A549 treated with AZD2906 at 1 μM for 4 hours (cell line): ENCODE results near the gene FHOD1. TPM values are rescaled to one million over a fixed set of nuclear protein-coding genes. Genes with fewer than 3 reads are reported as not detected.

Source experiments
- total RNA-seq: library from RNA; stranded (reverse); fragments of 200-300 nt; extraction: Qiagen RNA extraction; gene quantifications from 5 replicates; pipeline ENCODE4 v1.2.3, GENCODE V29; 2022

The FHOD1 gene
- 35.1 to 58.4 TPM (median 51.7 TPM) in 5 replicates for total RNA-seq

DNA sequence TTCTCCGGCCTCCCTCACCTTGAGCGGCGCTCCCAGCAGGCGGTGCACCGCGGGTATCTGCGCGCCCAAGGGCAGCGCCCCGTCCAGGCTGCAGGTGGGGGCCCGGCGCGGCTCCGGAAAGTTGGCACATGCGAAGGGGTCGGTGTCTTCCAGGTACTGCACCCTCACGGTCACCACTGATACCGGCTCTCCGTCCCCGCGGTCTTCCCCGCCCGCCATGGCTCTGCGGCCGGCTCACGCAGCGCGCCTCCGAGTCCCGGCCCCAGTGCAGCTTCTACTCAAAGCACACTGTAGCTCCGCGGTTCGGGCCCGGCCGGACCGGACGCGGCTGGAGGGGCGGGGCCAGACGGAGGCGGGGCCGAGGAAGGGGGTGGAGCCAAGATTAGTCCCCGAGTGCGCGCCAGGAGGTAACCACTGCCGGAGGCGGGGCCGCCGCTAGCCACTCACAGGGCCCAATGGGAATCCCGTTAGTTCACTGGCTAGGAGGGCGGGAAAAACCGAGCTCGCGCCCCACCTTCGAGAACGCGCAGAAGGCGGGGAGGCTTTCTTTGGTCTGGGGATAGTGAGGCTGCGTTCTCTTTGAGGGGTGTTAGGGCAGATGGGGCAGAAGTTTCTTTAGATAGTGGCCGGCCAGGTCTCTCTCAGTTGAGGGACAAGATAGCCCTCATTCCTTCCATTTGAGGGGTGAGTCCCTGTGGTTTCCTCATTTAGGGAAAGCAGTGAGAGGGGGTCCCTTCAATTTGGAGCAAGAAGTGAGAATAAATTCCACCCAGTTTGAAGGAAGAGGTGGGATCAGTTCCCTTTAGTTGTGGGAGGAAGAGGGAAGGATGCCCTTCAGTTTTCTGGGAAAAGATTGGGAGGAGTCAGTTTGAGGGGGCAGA lies at the start of gene FHOD1:
TSS of gene FHOD1 (minus strand) at position 290 of the 881 bp plus-strand sequence. CDS start at position 219, 71 bp downstream.

DNA sequence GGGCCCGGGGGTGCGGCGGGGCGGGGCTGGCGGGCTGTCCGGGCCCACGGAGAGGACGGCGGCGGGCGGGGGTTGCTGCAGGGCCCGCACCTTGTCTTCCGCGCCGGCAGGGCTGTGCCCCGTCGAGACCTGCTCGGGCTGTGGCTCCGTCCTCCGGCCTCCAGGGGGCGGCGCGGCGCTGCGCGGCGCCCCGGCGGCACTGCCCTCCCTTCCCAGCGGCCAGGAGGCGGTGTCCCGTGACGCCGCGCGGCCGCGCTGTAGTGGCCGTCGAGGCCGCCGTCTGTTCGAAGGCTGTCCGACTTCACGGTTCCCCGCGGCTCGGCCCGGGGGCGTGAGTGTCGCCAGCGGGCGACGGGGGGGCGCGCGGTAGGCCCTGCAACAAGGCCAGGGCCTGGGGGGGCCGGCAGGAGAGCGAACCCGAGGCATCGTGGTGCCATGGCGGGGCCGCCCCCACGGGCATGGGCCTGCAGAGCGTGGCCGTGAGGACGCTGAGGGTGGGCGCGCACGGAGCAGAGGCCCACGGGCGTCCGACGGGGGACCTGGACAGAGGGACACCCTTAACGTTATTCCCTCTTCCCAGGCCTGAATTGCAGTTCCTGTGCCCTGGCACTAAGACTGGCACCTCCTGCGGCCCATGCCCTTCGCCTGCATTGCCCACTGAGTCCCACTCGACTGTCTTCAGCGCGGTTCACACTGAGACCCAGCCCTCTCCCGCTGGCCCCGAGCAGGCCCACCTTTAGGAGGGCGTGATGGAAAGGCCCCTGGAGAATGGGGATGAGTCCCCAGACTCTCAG lies 32.2 kb upstream of the FHOD1 start, which contains the start of gene PLEKHG4:
TSS of gene PLEKHG4 (plus strand) at position 237 of the 794 bp plus-strand sequence. CDS start at position 750, 513 bp downstream.

DNA sequence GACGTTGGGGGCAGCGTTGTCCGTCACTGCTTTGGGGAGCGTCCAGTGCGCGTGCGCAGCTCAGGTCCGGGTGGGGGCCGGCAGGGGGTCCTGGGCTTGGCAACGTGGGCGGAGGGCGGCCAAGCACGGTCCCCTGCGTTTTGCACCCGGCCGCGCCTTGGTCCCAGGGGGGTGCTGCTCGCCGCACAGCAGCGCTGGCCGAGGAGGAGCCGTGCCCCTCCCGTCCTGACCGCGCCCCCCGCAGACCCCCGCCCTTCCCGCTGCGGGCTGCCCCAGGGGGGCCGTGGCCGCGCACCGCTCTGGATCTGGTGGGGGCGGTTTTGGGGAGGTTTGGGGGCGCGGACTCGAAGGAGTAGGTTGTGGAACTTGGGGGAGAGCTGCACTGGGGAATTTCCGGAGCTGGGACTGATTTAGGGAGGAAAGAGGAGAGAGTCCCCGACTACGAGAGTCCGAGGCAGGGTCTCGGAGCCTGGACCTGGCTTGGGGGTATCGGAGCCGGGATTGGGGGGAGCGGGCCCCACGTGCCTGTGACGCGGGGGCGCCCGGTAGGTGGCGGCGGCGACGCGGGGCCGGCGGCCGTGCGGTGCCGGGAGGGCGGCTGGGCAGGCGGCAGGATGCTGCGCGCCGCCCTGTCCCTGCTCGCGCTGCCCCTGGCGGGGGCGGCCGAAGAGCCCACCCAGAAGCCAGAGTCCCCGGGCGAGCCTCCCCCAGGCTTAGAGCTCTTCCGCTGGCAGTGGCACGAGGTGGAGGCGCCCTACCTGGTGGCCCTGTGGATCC lies 1.3 kb upstream of the FHOD1 start, which contains the start of gene SLC9A5:
TSS of gene SLC9A5 (plus strand) at position 579 of the 777 bp plus-strand sequence. CDS start at position 615, 36 bp downstream.

DNA sequence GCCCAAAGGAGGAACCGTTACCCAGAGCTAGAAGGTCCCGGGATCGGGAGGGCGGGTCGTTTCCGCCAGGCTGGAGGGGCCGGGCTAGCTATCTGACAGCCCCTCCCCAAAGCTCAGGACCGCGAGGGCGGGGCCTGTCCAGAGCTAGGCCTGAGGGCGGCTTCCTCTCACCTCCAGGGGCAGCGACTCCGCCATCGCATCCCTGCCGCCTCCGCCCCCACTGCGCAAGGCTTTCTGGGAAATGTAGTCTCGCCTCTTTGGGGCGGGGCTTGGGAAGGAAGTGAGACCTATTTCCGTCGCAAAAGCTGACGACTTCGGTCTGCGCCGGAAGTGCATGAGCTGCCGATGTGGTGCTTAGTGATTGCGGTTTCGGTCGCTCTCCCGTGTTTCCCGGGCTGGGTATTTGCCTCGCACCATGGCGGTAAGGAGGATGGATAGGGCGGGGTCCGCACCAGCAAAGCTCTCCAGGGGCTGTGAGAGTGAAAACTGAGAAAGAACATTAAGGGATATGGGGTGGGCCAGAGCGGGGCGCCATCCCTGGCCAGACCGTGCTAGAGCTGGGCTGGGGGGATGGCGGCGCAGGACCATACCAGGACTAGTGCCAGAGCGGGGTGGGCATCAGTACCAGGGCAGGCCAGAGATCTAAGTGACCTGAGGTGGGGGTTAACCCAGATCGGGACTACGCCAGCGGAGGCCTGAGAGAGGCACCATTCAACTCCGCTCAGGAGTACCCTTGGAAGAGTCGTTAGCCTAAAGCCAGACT lies 20.3 kb downstream of the FHOD1 start, which contains the start of gene TMEM208:
TSS of gene TMEM208 (plus strand) at position 327 of the 763 bp plus-strand sequence. CDS start at position 416, 89 bp downstream.

DNA sequence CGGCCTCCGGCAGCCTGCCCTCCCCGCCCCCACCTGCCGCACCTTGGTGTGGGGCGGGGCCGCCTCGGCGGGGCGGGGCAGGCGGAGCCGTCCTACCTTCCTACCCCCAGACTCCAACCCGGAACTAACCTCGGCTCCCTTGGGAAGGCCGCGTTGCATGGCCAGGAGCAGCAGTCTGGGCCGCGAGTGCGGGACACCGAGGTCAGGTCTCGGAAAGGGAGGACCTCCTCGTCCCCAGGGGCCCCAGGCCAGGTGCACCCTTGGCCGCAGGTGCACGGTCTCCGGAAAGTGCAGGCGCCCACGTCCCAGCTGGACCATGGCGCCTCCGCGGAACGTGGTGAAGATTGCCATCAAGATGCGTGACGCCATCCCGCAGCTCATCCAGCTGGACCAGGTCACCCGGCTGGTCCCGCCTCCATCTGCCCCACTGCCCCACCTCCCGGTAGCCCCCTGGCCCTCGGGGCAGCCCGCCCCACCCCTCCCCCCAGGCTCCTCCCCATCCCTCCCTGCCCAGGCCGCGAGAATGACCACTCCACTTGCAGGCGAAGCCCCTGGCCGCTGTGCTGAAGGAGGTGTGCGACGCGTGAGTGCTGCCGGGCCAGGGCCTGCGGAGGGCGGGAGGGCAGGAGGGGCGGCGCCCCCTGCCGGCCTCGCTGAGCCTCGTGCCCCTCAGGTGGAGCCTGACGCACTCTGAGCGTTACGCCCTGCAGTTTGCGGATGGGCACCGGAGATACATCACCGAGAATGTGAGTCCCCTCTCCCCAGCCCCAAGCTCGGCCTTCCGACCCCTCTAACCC lies 48.1 kb downstream of the FHOD1 start, which contains the start of gene ELMO3:
TSS of gene ELMO3 (plus strand) at position 121 of the 797 bp plus-strand sequence. CDS start at position 317, 196 bp downstream.

DNA sequence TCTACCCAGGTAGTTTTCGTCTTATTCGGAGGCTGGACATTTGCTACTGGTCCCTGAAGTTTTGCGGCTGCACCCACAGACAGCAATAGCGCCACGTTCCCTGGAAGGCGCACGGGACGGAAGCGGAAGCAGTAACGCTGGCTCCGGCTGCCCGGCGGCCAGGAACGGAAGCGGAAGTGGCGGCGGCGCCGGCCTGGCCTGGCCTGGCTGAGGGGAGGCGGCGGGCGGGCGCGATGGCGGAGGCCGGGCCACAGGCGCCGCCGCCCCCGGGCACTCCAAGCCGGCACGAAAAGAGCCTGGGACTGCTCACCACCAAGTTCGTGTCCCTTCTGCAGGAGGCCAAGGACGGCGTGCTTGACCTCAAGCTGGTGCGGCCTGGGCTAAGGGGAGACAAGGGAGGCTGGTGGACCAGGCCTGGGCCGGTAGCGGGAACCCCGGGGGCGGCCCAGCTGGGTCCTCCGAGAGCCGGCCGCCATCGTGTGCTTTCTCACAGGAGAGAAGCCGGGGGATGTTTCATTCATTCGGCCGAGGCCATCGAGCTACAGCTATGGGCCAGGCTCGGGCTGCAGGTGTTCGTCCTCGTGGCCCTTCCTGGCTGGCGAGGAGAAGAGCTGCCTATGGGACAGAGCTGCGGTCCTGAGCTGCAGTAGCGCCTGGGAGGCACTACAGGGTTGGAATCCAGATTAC lies 55.1 kb downstream of the FHOD1 start, which contains the start of gene E2F4:
TSS of gene E2F4 (plus strand) at position 161 of the 687 bp plus-strand sequence. CDS start at position 234, 73 bp downstream.

DNA sequence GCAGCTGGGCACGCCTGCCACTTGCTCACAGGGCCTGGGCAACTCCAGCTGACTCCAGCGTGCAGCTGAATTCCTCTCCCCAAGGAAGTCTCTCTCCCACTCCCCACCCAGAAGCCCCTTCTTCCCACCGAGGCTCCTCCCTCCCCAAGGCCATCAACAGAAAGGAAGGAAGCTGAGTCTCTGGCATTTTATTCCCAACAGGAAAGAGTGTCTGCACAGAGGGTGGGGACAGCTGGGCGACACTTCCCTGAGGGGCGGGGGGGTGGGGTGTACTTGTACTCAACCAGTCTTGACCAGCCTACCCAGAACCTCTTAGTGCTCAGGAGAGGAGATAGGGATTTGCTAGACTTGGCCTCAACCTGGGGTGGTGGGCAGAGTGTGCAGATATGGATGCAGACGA lies 57.2 kb downstream of the FHOD1 start, which contains the start of gene EXOC3L1:
TSS of gene EXOC3L1 (minus strand) at position 96 of the 400 bp plus-strand sequence. CDS start 460 bp downstream, outside the sequence.

DNA sequence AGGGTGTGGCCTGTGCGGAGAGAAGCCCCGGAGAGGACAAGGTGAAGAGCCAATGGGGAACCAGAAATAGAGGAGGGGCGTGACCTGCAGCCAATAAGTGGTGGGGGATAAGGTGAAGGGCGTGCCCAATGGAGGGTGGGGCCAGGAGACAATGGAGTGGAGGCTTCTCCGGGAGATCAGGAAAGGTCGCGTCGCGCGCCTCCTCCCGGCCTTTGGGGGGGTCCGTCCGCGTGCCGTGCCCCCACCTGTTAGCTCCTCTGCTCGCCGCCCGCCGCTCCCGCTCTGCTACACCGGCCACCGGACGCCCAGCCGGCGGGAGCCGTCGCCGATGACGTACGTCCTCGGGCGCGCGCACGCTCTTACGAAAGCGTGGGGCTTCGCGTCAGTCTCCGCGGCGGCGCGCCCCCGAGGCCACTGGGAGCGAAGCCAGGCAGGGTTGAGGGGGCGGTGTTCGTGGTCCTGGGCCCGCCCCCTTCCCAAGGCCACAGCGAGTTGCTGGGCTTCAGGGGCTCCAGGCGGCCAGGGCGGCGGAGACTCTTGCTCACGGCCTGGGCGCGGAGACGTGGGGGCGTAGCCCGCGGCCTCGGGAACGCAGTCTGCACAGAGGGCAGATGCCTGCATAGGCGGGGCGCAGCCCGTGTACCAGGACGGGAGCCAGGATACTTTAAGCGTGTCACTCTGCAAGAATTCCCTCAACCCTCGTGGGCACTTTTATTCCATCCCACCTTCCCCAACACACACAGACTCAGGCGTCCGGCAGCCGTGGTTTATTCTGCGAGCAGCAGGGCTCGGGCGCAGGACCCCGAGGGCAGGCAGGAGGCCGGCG lies 63.4 kb downstream of the FHOD1 start, which contains the start of gene MATCAP1:
TSS of gene MATCAP1 (minus strand) at position 337 of the 826 bp plus-strand sequence. CDS start 3,353 bp downstream, outside the sequence.

Other genes starting within 250 kb of the FHOD1 start
- gene CBFB, start 218.3 kb downstream of the FHOD1 start, total RNA-seq = 53.5 to 68.5 TPM (median 55.2 TPM) in 5 replicates
- 23.9 to 26.8 TPM (median 25.0 TPM) in 5 replicates for gene PHAF1, start 137.5 kb downstream of the FHOD1 start, total RNA-seq
- gene B3GNT9, start 96.5 kb downstream of the FHOD1 start, total RNA-seq = 7.2 to 10.2 TPM (median 9.8 TPM) in 5 replicates
- 15.1 to 22.4 TPM (median 21.6 TPM) in 5 replicates for gene TRADD, start 87.6 kb downstream of the FHOD1 start, total RNA-seq
- 7.6 to 9.9 TPM (median 8.5 TPM) in 5 replicates for gene FBXL8, start 87.5 kb downstream of the FHOD1 start, total RNA-seq
- gene HSF4, start 82.7 kb downstream of the FHOD1 start, total RNA-seq = 8.5 to 17.5 TPM (median 14.0 TPM) in 5 replicates
- gene NOL3, start 76.9 kb downstream of the FHOD1 start, total RNA-seq = 87.9 to 116 TPM (median 113 TPM) in 5 replicates
- gene MATCAP1, start 63.5 kb downstream of the FHOD1 start, total RNA-seq = 5.2 to 9.2 TPM (median 6.3 TPM) in 5 replicates
- gene EXOC3L1, start 57.3 kb downstream of the FHOD1 start, total RNA-seq = 0.03 to 0.20 TPM (median 0.16 TPM) in 4 of 5 replicates, not detected in the other
- 85.7 to 108 TPM (median 104 TPM) in 5 replicates for gene E2F4, start 55.3 kb downstream of the FHOD1 start, total RNA-seq
- gene ELMO3, start 48.4 kb downstream of the FHOD1 start, total RNA-seq = 0.80 to 1.7 TPM (median 1.5 TPM) in 5 replicates
- gene TMEM208, start 20.4 kb downstream of the FHOD1 start, total RNA-seq = 86.6 to 99.5 TPM (median 95.4 TPM) in 5 replicates
- 1.0 to 1.8 TPM (median 1.4 TPM) in 5 replicates for gene SLC9A5, start 1.5 kb upstream of the FHOD1 start, total RNA-seq
- 12.1 to 14.0 TPM (median 13.6 TPM) in 5 replicates for gene PLEKHG4, start 32.1 kb upstream of the FHOD1 start, total RNA-seq
- 0.09 to 0.34 TPM (median 0.19 TPM) in 5 replicates for gene KCTD19, start 79.3 kb upstream of the FHOD1 start, total RNA-seq
- gene LRRC36, start 79.3 kb upstream of the FHOD1 start, total RNA-seq = 0.06 to 0.08 TPM (median 0.07 TPM) in 4 of 5 replicates, not detected in the other
- 8.4 to 16.1 TPM (median 13.5 TPM) in 5 replicates for gene TPPP3, start 146.0 kb upstream of the FHOD1 start, total RNA-seq
- 4.2 to 7.1 TPM (median 6.6 TPM) in 5 replicates for gene ZDHHC1, start 169.0 kb upstream of the FHOD1 start, total RNA-seq
- 2.1 to 2.7 TPM (median 2.1 TPM) in 5 replicates for gene HSD11B2, start 183.6 kb upstream of the FHOD1 start, total RNA-seq
- 106 to 121 TPM (median 117 TPM) in 5 replicates for gene ATP6V0D1, start 233.7 kb upstream of the FHOD1 start, total RNA-seq
- gene AGRP, start 236.1 kb upstream of the FHOD1 start, total RNA-seq = 0.17 TPM in 1 of 5 replicates, not detected in the others